ENCODE results near the gene TSPAN15. TPM values are rescaled to one million over a fixed set of nuclear protein-coding genes. Genes with fewer than 3 reads are reported as not detected.

Gene TSPAN15
- total RNA-seq, 1 experiment from 2014 or later: 7.7 TPM

DNA sequence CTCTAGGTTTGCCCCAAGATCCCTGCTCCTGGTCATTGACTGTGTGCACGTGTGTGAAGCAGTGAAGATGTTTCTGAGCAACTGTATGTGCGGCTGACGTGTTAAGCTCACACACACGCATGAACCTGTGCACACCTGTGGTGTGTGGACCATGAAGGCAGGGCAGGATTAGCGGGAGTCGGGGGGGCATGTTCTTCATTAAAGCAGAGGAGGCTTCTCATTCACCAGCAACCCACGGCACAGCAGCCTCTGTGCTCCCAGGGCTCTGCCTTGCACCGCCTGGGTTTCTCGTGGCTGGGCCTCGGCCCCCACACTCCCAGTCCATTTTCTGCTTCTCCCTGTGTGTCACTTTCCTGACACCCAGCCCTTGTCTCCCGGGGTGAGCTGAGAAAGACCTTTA lies 33.7 kb upstream of the TSPAN15 start:
- H3K4me3 Mint-ChIP-seq: no peak overlapping the region

More for the DNA sequence above, 33.7 kb upstream of the TSPAN15 start:
- no CpG with 5 or more reads among the region's 11 CpGs for WGBS (ENCODE audit: extremely low coverage, insufficient read length, low lambda C conversion rate)
- Histone ChIP-seq H2BK15ac (ENCODE audit: low read depth, low read length) (no peak overlapping the region), H3K4me1 (ENCODE audit: insufficient read depth, low read length) (no peaks in the 10 kb centered on the region), H2AFZ (ENCODE audit: low read length) (no peak overlapping the region), H3K4me2 (ENCODE audit: insufficient read depth, insufficient read length, low read length) (no peak overlapping the region), H3K27ac (ENCODE audit: insufficient read length, low read depth, low read length) (no peak overlapping the region), H2BK20ac (ENCODE audit: low read depth, low read length, poor library complexity, severe bottlenecking) (no peak overlapping the region), H3K27me3 (ENCODE audit: insufficient read depth, low read length) (no peaks in the 10 kb centered on the region), H3K9ac (ENCODE audit: extremely low read depth, insufficient read length, low read length) (no peak overlapping the region), H2BK5ac (ENCODE audit: insufficient read length, low read length) (no peak overlapping the region), H3K23ac (ENCODE audit: insufficient read length, low read depth, low read length) (no peak overlapping the region), H4K20me1 (ENCODE audit: control insufficient read depth, insufficient read depth, insufficient read length) (no peaks in the 10 kb centered on the region), H4K8ac (replicated peaks; ENCODE audit: insufficient read length, low read depth, low read length) (no peak overlapping the region), H2AK5ac (ENCODE audit: insufficient read length, low read length) (no peak overlapping the region), H3K56ac (ENCODE audit: insufficient read length, low read depth, low read length) (no peak overlapping the region), H2BK12ac (ENCODE audit: insufficient read length, low read depth, low read length) (no peak overlapping the region), H3K18ac (ENCODE audit: insufficient read length, low read depth, low read length) (no peak overlapping the region), H3T11ph (ENCODE audit: low read length) (no peak overlapping the region), H2BK120ac (ENCODE audit: low read depth, low read length, poor library complexity, severe bottlenecking) (no peak overlapping the region), H3K79me2 (ENCODE audit: insufficient read depth, low read length) (no peaks in the 10 kb centered on the region), H3K9me3 (ENCODE audit: control insufficient read depth, low read depth, low read length) (no peaks in the 10 kb centered on the region), H3K14ac (ENCODE audit: insufficient read depth, low read length) (no peak overlapping the region), H4K91ac (ENCODE audit: insufficient read length, low read depth, low read length) (no peak overlapping the region), H3K79me1 (ENCODE audit: insufficient read depth, low read depth, low read length, poor library complexity, severe bottlenecking) (no peaks in the 10 kb centered on the region), H4K5ac (ENCODE audit: insufficient read length, low read depth, low read length) (no peak overlapping the region), H3K23me2 (ENCODE audit: insufficient read length, low read depth, low read length, poor library complexity, severe bottlenecking) (no peaks in the 10 kb centered on the region), H3K4ac (ENCODE audit: low read depth, low read length) (no peak overlapping the region)
- Mint-ChIP-seq H3K9me3 (no peaks in the 10 kb centered on the region), H3K27ac (no peak overlapping the region), H3K27me3 (ENCODE audit: low read depth) (peaks cover 6% of the 10 kb centered on the region), H3K36me3 (ENCODE audit: insufficient read depth in 1 of 3, low read depth in 3 of 3) (no peaks in the 10 kb centered on the region), H3K4me1 (peaks cover 3 to 6% of the 10 kb centered on the region in 2 experiments; a peak in 3 of 4 replicates)
- TF ChIP-seq, protein P1, sequence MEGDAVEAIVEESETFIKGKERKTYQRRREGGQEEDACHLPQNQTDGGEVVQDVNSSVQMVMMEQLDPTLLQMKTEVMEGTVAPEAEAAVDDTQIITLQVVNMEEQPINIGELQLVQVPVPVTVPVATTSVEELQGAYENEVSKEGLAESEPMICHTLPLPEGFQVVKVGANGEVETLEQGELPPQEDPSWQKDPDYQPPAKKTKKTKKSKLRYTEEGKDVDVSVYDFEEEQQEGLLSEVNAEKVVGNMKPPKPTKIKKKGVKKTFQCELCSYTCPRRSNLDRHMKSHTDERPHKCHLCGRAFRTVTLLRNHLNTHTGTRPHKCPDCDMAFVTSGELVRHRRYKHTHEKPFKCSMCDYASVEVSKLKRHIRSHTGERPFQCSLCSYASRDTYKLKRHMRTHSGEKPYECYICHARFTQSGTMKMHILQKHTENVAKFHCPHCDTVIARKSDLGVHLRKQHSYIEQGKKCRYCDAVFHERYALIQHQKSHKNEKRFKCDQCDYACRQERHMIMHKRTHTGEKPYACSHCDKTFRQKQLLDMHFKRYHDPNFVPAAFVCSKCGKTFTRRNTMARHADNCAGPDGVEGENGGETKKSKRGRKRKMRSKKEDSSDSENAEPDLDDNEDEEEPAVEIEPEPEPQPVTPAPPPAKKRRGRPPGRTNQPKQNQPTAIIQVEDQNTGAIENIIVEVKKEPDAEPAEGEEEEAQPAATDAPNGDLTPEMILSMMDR (conservative IDR thresholded peaks at IDR 0.05): no peak
- no peak for DNase-seq

Data from H9 (cell line).